GM21723 (cell line): ENCODE results near the gene ZMYND11.

Experiments used
- ATAC-seq: cut with Tn5 transposase; IDR thresholded peaks from one replicate; pipeline ENCODE4 v1.9.1; 2021; ENCODE audit warnings: mild to moderate bottlenecking, moderate library complexity; ENCODE audit not compliant: unreplicated experiment

ZMYND11 gene

DNA sequence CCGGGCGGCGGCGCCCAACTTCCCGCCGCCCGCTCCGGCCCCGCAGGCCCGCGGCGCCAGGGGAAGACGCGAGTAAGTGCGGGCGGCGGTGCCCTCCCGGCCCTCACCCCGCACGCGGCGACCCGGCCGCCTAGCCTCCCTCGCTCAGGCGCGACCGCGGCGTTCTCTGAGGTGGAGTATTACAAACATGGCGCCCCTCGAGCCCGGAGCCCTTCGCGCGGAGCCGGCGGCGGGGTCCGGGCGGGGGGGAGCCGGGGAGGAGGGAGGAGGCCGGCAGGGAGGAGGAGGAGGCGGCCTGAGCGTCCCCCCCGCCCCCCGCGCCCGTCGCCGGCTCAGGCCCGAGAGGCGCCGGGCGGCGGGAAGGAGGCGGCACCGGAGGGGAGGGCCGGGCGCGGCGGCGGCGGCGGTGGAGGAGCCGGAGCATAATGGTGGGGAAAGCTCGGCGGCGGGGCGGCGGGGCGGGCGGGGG is at the start of gene ZMYND11:
ZMYND11 (plus strand) TSS at position 324 of the 469 bp plus-strand sequence. CDS start 44,558 bp downstream, outside the sequence.
- ATAC-seq, result peak; percentile 51

GRCh38 chr10:86031-86430 is 49.2 kb upstream of the ZMYND11 start:
- no peak for ATAC-seq

- ATAC-seq, result no peak
Measured at GRCh38 chr10:87177-88080, 47.8 kb upstream of the ZMYND11 start.

DNA sequence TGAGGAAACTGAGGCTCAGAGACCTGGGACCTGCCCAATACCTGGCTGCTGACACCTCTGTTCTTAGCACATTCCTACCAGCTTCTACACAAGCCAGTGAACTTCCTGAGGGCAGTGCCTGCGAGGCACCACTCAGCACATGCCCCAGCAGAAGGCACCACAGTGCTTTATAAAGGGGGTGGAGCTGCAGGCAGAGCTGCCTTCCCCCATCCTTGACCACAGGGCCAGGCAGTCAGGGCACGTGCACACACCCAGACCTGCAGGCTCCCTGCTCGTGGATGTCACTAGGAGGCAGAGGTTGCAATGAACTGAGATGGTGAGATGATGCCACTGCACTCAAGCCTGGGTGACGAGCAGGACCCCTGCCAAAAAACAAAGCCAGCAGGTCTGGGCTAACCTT is 47.0 kb upstream of the ZMYND11 start:
- ATAC-seq, result no peak

DNA sequence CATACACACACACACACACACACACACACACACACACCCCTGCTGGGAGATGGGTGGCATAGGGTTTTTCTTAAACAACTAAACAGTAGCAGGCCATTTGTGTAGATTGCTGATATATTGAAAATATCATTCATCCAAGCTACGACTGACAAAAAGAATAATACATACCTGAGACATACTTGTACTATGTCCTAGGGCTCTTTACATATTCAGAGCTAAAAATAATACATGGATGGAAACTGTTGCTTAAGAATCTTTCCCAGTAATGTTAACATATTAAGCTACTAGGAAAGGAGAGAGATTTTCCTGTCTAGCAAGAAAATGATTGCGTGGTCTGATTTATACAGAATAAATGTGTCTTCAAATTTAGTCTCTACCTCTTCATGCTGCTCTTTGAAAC is 46.0 kb upstream of the ZMYND11 start:
- no peak for ATAC-seq

GRCh38 chr10:90161-90560 is 45.1 kb upstream of the ZMYND11 start:
- ATAC-seq, result no peak

DNA sequence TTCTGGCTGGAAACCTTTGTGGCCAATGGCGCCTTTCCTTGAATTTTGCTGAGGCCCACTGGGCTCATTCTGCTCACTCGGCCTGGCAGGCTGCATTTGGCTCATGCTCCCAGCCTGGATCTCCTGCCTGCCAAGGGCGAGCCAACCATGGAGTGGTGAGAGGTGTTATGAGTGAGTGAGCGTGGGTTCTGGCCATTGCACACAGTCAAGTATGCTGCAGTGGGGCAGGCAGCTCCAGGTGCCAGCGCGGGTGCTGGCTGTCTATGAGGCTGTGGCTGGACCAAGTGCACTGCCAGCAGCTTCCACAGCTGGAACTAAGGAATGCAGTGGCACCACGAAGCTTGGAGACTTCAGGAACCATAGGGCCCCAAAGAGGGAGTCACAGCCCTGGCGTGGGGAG is 43.9 kb upstream of the ZMYND11 start:
- no peak for ATAC-seq

DNA sequence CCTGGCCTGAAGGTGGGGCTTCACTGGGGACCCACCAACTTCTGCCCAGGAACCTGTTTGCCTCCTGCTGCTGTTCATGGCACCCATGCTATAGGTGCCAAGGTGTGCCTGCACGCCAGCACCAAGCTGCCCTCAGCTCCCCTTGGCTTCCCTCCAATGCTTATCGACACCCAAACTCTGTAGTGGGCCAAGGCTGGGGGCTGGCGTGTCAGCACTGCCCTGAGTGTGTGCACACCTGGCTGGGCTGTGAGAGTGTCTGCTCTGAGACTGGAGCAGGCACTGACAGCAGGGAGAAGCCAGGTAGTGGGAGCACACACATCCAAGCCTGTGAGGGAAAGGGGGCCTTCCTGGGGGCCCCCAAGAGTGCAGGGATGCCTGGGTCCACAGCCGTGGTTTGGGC is 43.1 kb upstream of the ZMYND11 start:
- no peak for ATAC-seq

DNA sequence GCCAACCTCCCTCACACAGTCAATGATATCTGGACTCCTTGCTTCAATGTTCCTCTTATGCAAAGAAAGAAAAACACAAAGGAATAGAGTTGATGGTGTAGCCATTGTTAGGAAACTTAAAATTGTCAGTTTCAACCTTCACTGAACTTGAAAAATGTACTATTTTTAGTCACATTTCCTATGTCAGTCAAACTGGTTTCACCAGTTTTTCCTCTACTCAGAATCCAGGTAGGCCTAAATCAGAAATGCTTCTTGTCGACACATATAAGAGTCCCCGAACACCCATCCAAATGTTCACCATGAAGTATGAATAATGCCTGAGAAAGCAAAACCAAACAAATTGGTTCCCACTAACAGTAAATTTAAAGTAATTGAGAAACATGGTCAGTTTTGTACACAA is 42.4 kb upstream of the ZMYND11 start:
- no peak for ATAC-seq

GRCh38 chr10:94613-95012 is 40.6 kb upstream of the ZMYND11 start:
- ATAC-seq, result no peak

GRCh38 chr10:95356-96115 is 39.7 kb upstream of the ZMYND11 start:
- no peak for ATAC-seq

GRCh38 chr10:96466-96865 is 38.8 kb upstream of the ZMYND11 start:
- ATAC-seq, result no peak

DNA sequence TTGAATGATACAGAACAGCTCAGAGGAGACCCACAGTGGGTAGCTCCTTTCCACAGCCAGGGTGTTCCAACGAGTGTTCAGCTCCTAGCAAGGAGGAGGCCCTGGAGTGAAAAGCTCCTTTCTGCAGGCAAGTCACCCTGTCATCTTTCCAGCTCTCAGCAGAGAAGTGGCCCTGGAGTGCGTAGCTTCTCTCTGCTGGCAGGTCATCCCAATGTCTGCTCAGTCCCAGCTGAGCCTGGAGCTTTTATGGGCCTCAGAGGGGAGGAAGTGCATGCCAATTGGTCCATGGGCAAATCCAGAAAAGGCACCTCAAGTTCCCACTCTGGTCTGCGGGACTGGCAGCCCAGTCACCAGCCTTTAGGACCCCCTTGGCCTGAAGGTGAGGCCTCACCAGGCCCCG is 30.8 kb upstream of the ZMYND11 start:
- ATAC-seq, result no peak

DNA sequence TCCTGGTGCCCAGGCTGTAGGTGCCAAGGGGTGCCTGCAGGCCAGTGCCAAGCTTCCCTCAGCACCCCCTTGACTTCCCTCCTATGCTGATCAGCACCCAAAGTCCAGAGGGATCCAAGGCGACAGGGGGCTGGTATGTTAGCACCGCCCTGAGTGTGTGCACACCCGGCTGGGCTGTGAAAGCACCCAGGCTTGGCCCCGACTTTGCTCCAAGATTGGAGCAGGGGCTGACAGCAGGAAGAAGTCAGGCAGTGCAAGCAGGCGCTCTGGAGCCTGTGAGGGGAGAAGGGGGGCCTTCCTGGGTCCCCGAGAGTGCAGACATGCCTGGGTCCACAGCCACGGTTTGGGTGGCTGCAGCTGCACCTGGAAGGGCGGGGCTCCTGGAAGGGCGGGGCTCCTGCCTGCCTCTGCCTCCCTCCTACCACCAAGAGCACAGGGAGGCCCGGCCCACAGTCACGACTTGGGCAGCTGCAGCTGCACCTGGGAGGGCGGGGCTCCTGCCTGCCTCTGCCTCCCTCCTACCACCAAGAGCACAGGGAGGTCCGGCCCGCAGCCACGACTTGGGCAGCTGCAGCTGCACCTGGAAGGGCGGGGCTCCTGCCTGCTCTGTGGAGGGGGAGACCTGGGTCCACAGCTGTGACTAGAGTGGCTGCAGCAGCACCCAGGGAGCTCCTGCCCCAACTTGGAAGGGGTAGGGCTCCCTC is 30.2 kb upstream of the ZMYND11 start:
- ATAC-seq, result no peak

- no peak for ATAC-seq
Measured at GRCh38 chr10:105806-106205, 29.4 kb upstream of the ZMYND11 start.

DNA sequence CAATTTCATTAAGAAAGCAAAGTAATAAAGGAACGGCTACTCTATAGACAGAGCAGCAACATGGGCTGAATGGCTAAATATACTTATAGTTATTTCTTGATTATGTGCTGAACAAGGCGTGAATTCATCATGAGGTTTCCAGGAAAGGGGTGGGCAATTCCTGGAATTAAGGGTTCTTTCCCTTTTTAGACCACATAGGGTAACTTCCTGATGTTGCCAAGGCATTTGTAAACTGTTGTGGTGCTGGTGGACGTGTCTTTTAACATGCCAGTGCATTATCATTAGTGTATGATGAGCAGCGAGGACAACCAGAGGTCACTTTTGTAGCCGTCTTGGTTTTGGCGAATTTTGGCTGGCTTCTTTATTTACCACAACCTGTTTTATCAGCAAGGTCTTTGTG is 28.5 kb upstream of the ZMYND11 start:
- ATAC-seq, result no peak

DNA sequence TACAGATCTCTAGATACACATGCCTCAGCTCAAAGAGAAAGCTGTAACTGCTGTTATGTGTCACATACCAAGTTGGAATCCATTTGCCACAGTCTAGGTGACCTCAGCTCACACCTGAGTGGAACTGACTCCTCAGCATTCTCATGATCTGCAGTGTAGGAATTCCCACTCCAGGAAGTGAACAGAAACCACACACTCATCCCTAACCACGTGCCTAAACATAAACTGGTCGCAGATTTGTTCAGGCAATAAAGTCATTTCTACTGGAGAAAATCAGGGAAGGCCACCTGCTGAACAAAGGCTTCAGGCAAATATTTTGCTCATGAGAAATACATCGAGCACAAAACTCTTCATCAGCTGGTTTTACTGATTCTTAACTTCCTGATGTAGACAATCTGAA is 23.0 kb upstream of the ZMYND11 start:
- no peak for ATAC-seq

- ATAC-seq, result no peak
Measured at GRCh38 chr10:124874-125273, 10.4 kb upstream of the ZMYND11 start.

GRCh38 chr10:127612-128432 is 7.4 kb upstream of the ZMYND11 start:
- ATAC-seq, result peak; percentile 80

DNA sequence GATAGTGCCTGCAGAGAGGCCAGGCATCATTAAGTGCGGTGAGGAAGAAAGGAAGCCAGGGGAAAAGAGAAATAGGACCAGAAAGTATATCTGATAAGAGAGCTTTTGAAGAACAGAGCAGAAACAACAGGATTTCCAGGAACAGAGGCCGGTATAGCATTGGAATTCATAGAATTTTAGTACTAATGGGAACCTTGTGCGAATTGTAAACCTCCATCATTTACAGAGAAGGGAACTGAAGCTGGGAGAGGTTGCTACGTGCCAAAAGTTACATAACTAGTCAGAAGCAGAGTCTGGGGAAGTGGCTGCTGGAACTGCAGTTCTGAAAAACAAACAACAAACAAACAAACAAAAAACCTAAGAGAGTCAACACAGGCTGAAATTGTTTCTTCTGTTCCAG is 5.4 kb upstream of the ZMYND11 start:
- no peak for ATAC-seq
